Body of pancreas (tissue), 4 donors: Measurements from ENCODE around the gene FMO1. TPM values are rescaled to one million over a fixed set of nuclear protein-coding genes. Genes with fewer than 3 reads are reported as not detected.

Source experiments
- ATAC-seq: fragments of 150-250 bp; one replicate; pipeline ENCODE4 v1.9.1; 2016
- DNase-seq, 4 donors: peaks; one replicate each; pipeline ENCODE4 v3.0.0-alpha.2; 2019
- H3K27ac ChIP-seq, 4 donors: fragments of 200-600 bp; sonication (generic); 1 replicate in 3 of 4; 2 replicates in 1 of 4; pipeline versions ENCODE4 v1.5.1 to v1.6.1; 2016 to 2019; ENCODE audit warnings: mild to moderate bottlenecking in 1 of 4, mixed read lengths in 1 of 4, moderate library complexity in 1 of 4
- H3K27me3 ChIP-seq, 2 donors: fragments of 200-600 bp; sonication (generic); one replicate each; pipeline ENCODE4 v1.6.0; 2016; ENCODE audit warnings: mild to moderate bottlenecking in 1 of 2
- H3K36me3 ChIP-seq, 2 donors: fragments of 200-600 bp; sonication (generic); replicated peaks in 1 of 2; 2 replicates each; pipeline ENCODE4 v1.5.1; 2016; ENCODE audit warnings: low read depth in 2 of 2; ENCODE audit not compliant: insufficient read depth in 1 of 2
- H3K4me1 ChIP-seq: fragments of 200-600 bp; sonication (generic); one replicate; pipeline ENCODE4 v1.6.0; 2016
- H3K4me3 ChIP-seq, 2 donors: fragments of 200-600 bp; sonication (generic); 1 replicate in 1 of 2; 2 replicates in 1 of 2; pipeline ENCODE4 v1.5.1; 2016 to 2019
- H3K9me3 ChIP-seq, 3 donors: fragments of 200-600 bp; sonication (generic); 1 replicate in 2 of 3; 2 replicates in 1 of 3; pipeline ENCODE4 v1.5.1; 2016
- POLR2A ChIP-seq, 3 donors: fragments of 450-650 bp; IDR thresholded peaks; one replicate each; pipeline ENCODE4 v1.6.1; 2016; ENCODE audit warnings: antibody characterized with exemption in 3 of 3, mild to moderate bottlenecking in 2 of 3
- WGBS, 2 donors: methylation state at CpG; one replicate each; pipeline ENCODE4 v1.1.5; 2017; 5-methylcytosine and 5-hydroxymethylcytosine counted together
- intact Hi-C: fragments of 100-400 bp; cut with DNase I; formaldehyde crosslinking; loops from one replicate; pipeline ENCODE4 v1.15.1; 2023
- total RNA-seq, 2 donors: library from RNA; depleted of rRNA; stranded (reverse); fragments of >200 nt; gene quantifications; one replicate each; pipeline ENCODE4 v1.1.0, GENCODE V29; 2016
- TF ChIP-seq, protein P1 (sequence below), 7 experiments: fragments of 450-650 bp in 4 of 7; fragments of 200-600 bp in 3 of 7; sonication (generic) in 3 of 7; IDR thresholded peaks; one replicate each; pipeline ENCODE4 v1.5.1; 2016 to 2019; ENCODE audit warnings: antibody characterized with exemption in 7 of 7

The FMO1 gene
- total RNA-seq, 2 donors from 2014 or later = 0.99 to 3.1 TPM

DNA sequence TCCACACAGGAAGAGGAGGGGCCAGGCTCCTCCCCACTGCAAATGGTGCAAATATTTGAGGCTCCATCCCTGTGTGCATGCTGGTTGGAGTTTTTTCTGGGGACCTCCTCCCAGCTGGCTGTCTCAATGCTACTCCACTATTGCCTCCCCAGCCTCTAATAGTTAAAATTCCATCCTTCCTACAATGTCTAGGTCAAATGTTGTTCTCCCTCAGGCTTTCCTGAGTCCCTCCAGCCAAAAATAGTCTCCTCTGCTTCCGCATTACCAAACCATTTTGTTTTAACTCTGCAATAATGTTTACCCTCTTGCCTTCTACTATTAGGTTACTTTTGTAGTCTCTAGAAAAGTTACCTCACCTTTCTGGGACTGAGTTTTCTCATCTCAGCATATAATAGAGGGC is 29.6 kb upstream of the FMO1 start:
- Histone ChIP-seq H3K9me3 (no peaks in the 10 kb centered on the region), H3K27ac (peak overlapping the region in 2 of 4 donors; percentile 26 to 58), H3K4me3 (no peak overlapping the region), H3K36me3 (no peaks in the 10 kb centered on the region), H3K27me3 (no peaks in the 10 kb centered on the region), H3K4me1 (peaks cover 15% of the 10 kb centered on the region)
- WGBS, 2 donors = 83 to 87% methylated on average over 1 of the region's 1 CpG
- intact Hi-C loops = no loop called here
- ATAC-seq = peak; percentile 18
- DNase-seq = no peak
- no peak for TF ChIP-seq POLR2A (IDR thresholded peaks at IDR 0.05)
- TF ChIP-seq, protein P1, sequence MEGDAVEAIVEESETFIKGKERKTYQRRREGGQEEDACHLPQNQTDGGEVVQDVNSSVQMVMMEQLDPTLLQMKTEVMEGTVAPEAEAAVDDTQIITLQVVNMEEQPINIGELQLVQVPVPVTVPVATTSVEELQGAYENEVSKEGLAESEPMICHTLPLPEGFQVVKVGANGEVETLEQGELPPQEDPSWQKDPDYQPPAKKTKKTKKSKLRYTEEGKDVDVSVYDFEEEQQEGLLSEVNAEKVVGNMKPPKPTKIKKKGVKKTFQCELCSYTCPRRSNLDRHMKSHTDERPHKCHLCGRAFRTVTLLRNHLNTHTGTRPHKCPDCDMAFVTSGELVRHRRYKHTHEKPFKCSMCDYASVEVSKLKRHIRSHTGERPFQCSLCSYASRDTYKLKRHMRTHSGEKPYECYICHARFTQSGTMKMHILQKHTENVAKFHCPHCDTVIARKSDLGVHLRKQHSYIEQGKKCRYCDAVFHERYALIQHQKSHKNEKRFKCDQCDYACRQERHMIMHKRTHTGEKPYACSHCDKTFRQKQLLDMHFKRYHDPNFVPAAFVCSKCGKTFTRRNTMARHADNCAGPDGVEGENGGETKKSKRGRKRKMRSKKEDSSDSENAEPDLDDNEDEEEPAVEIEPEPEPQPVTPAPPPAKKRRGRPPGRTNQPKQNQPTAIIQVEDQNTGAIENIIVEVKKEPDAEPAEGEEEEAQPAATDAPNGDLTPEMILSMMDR (IDR thresholded peaks at IDR 0.05) = no peak

DNA sequence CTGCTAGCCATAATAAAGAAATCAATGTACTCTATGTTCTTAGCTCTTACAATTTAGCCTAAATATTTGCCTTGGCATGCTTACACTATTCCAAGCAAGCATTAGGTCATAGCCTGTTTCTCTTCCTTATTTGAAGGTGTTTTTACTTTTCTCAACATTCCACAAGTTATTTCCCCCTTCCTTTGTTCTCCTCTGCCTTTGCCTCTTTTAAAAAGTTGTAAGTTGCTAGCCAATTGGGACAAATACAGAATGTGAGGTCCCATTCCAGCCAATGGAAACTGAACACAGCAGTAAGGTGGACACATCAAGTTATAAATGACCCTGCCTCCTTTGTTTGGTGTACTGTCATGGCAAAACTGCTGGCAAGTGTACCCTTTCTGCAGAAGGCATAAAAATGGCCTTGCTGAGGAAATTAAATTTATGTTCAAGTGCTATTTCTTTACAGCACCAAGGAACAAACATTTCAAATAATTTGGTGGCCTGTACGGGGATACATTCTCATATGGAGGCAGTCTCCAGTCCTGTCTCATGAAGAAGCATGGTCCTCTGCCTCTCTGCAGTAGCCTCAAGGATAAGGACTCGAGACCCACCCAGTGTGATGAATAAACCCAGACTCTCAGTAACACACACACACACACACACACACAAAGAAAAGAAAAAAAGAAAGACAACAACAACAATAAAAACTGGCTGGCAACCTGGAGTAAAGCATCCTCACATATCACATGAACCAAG is 28.8 kb upstream of the FMO1 start:
- peaks cover 16% of the 10 kb centered on the region for H3K4me1 ChIP-seq
- intact Hi-C loops = loop anchor here (10.0 kb wide), 1 partner anchor 255 kb away; no protein-coding TSS in a partner anchor
- no peak for ATAC-seq

DNA sequence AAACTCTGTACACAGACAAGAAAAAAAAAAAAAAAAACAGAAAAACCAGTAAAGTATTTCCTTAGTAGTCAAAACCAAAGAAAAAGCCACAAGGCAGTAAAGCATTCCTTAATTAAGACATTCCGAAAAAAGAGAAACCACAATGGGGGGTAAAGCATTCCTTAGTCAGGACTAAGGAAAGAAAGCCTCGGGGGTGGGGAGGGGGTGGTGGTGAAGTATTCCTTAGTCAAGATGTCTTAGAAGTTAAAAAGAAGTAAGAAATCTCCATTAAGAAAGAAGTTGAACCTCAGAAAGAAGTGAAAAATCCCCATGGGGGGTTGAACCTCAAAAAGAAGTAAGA is 28.2 kb upstream of the FMO1 start:
- ATAC-seq (no peak), DNase-seq (no peak)
- no peak overlapping the region for H3K4me3 ChIP-seq
- 81 to 89% methylated on average over 2 of the region's 2 CpGs for WGBS, 2 donors
- H3K4me1 ChIP-seq = peaks cover 19% of the 10 kb centered on the region
- intact Hi-C loops = loop anchor here (10.0 kb wide), 1 partner anchor 255 kb away; no protein-coding TSS in a partner anchor
- no peaks in the 10 kb centered on the region for H3K36me3 ChIP-seq
- H3K27me3 ChIP-seq = no peaks in the 10 kb centered on the region
- TF ChIP-seq, protein P1 (IDR thresholded peaks at IDR 0.05) = no peak
- H3K9me3 ChIP-seq = no peaks in the 10 kb centered on the region
- H3K27ac ChIP-seq = peak overlapping the region in 1 of 4 donors; percentile 32

More for the DNA sequence above, 28.8 kb upstream of the FMO1 start:
- H3K9me3 ChIP-seq = no peaks in the 10 kb centered on the region
- H3K27me3 ChIP-seq = no peaks in the 10 kb centered on the region
- no peak for TF ChIP-seq POLR2A (IDR thresholded peaks at IDR 0.05)
- TF ChIP-seq, protein P1 (IDR thresholded peaks at IDR 0.05) = no peak
- WGBS, 2 donors = 89 to 98% methylated on average over 2 of the region's 2 CpGs
- DNase-seq = no peak
- H3K27ac ChIP-seq = peak overlapping the region in 2 of 4 donors; percentile 26 to 58
- no peaks in the 10 kb centered on the region for H3K36me3 ChIP-seq
- H3K4me3 ChIP-seq = no peak overlapping the region

DNA sequence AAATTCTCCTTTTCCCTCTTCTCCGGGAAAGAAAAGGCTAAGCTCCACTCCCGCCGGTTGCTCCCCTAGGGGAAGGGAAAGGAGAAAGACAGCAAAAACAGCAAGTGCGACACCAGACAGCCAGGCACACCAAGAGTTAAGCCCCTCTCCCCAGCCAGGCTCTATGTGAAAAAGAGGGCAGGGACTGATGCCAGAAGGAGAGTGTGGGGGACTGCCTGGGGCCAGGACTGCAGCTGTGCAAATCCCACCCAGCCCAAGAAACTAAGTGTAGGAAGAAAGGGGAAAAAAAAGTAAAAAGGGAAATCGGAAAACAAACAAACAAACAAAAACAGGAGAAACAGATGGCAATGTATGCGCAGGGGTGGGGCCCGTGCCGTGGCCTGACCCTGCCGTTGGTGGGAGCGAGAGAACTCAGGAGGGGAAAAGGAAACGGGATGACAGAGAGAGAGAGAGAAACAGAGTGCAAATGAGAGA is 27.7 kb upstream of the FMO1 start:
- no peak for TF ChIP-seq POLR2A (IDR thresholded peaks at IDR 0.05)
- TF ChIP-seq, protein P1 (IDR thresholded peaks at IDR 0.05) = no peak
- intact Hi-C loops = loop anchor here (10.0 kb wide), 1 partner anchor 256 kb away; no protein-coding TSS in a partner anchor
- peak overlapping the region in 2 of 4 donors; percentile 8 to 32 for H3K27ac ChIP-seq
- no peaks in the 10 kb centered on the region for H3K27me3 ChIP-seq
- 68 to 75% methylated on average over 11 of the region's 11 CpGs for WGBS, 2 donors
- H3K36me3 ChIP-seq = no peaks in the 10 kb centered on the region
- ATAC-seq (no peak), DNase-seq (no peak)
- H3K4me1 ChIP-seq = peaks cover 19% of the 10 kb centered on the region
- no peaks in the 10 kb centered on the region for H3K9me3 ChIP-seq
- H3K4me3 ChIP-seq = no peak overlapping the region
